ENCODE results near the gene RINT1. TPM values are rescaled to one million over a fixed set of nuclear protein-coding genes. Genes with fewer than 3 reads are reported as not detected.

RINT1 gene
- polyA plus RNA-seq, 1 of the 3 experiments (the other 2 are of a cell fraction) = 13.1 TPM

- Histone ChIP-seq H3K9me2 (no peaks in the 10 kb centered on the region), H3K9me3 (no peaks in the 10 kb centered on the region), H3K27ac (ENCODE audit: low read depth in 2 of 2, low read length in 1 of 2) (no peak overlapping the region), H3K27me3 (ENCODE audit: insufficient read depth) (no peaks in the 10 kb centered on the region), H3K4me3 (ENCODE audit: low read depth in 2 of 2, low read length in 1 of 2) (no peak overlapping the region), H4K20me1 (ENCODE audit: insufficient read depth) (no peaks in the 10 kb centered on the region), H2AFZ (ENCODE audit: low read depth) (no peak overlapping the region), H3K79me2 (ENCODE audit: insufficient read depth) (no peaks in the 10 kb centered on the region), H3K4me1 (ENCODE audit: control insufficient read depth in 1 of 2, insufficient read depth in 2 of 2, low read depth in 1 of 2, low read length in 1 of 2) (no peaks in the 10 kb centered on the region; a peak in 1 of 4 replicates), H3K4me2 (no peak overlapping the region), H3K9ac (no peak overlapping the region), H3F3A (replicated peaks; ENCODE audit: insufficient read depth) (peaks cover 11% of the 10 kb centered on the region), H3K36me3 (replicated peaks in 1 of 2; ENCODE audit: control insufficient read depth in 1 of 2, insufficient read depth in 2 of 2, low read length in 1 of 2) (no peaks in the 10 kb centered on the region)
- TF ChIP-seq USF2 (IDR thresholded peaks at IDR 0.05; ENCODE audit: borderline replicate concordance, low read depth, low read length) (no peak), ELF1 (IDR thresholded peaks at IDR 0.05) (no peak)
- 99% methylated on average over 20 of the region's 39 CpGs for WGBS (ENCODE audit: low lambda C conversion rate)
- no peak for DNase-seq
- ChIA-PET CTCF (no interaction called here), POLR2A (no interaction called here)
These were observed 51.1 kb downstream of the RINT1 start for GRCh38 chr7:105583061-105583460.

GRCh38 chr7:105584165-105584564 is 52.2 kb downstream of the RINT1 start:
- Histone ChIP-seq H3K36me3 (replicated peaks in 1 of 2; ENCODE audit: control insufficient read depth in 1 of 2, insufficient read depth in 2 of 2, low read length in 1 of 2) (no peaks in the 10 kb centered on the region), H2AFZ (ENCODE audit: low read depth) (no peak overlapping the region), H3K27me3 (ENCODE audit: insufficient read depth) (no peaks in the 10 kb centered on the region), H3K27ac (ENCODE audit: low read depth in 2 of 2, low read length in 1 of 2) (no peak overlapping the region), H3K4me1 (ENCODE audit: control insufficient read depth in 1 of 2, insufficient read depth in 2 of 2, low read depth in 1 of 2, low read length in 1 of 2) (peaks cover 0 to 4% of the 10 kb centered on the region in 2 experiments; a peak in 1 of 4 replicates), H3K4me2 (no peak overlapping the region), H3K9me2 (no peaks in the 10 kb centered on the region), H4K20me1 (ENCODE audit: insufficient read depth) (no peaks in the 10 kb centered on the region), H3F3A (replicated peaks; ENCODE audit: insufficient read depth) (peaks cover 6% of the 10 kb centered on the region), H3K9ac (no peak overlapping the region), H3K4me3 (ENCODE audit: low read depth in 2 of 2, low read length in 1 of 2) (no peak overlapping the region), H3K79me2 (ENCODE audit: insufficient read depth) (no peaks in the 10 kb centered on the region), H3K9me3 (no peaks in the 10 kb centered on the region)
- ChIA-PET CTCF (no interaction called here), POLR2A (no interaction called here)
- 78% methylated on average over 5 of the region's 5 CpGs for WGBS (ENCODE audit: low lambda C conversion rate)
- DNase-seq = no peak
- TF ChIP-seq JUND (IDR thresholded peaks at IDR 0.05) (no peak), USF2 (IDR thresholded peaks at IDR 0.05; ENCODE audit: borderline replicate concordance, low read depth, low read length) (no peak), SIN3A (IDR thresholded peaks at IDR 0.05; ENCODE audit: borderline replicate concordance, low read depth, low read length) (no peak), TCF12 (IDR thresholded peaks at IDR 0.05) (no peak), RAD21 (IDR thresholded peaks at IDR 0.05; ENCODE audit: low read length) (no peak)

- no peaks in the 10 kb centered on the region for H3K79me2 ChIP-seq (ENCODE audit: insufficient read depth)
These were observed 54.0 kb downstream of the RINT1 start for GRCh38 chr7:105585850-105586500.

More at GRCh38 chr7:105585850-105586500, 54.0 kb downstream of the RINT1 start:
- no peak overlapping the region for H3K27ac ChIP-seq (ENCODE audit: low read depth in 2 of 2, low read length in 1 of 2)
- POLR2A ChIA-PET = no interaction called here
- no peak for DNase-seq
- no peaks in the 10 kb centered on the region for H3K27me3 ChIP-seq (ENCODE audit: insufficient read depth)
- no peaks in the 10 kb centered on the region for H4K20me1 ChIP-seq (ENCODE audit: insufficient read depth)
- TF ChIP-seq FOXJ3 (CRISPR knock-in tag; IDR thresholded peaks at IDR 0.05) (no peak), REST (IDR thresholded peaks at IDR 0.05; ENCODE audit: low read depth, low read length) (no peak)
- H2AFZ ChIP-seq (ENCODE audit: low read depth) = no peak overlapping the region
- 91% methylated on average over 2 of the region's 2 CpGs for WGBS (ENCODE audit: low lambda C conversion rate)
- peaks cover 4% of the 10 kb centered on the region for H3F3A ChIP-seq (replicated peaks; ENCODE audit: insufficient read depth)
- H3K9me2 ChIP-seq = no peaks in the 10 kb centered on the region
- H3K4me2 ChIP-seq = no peak overlapping the region
- no peaks in the 10 kb centered on the region for H3K36me3 ChIP-seq (replicated peaks in 1 of 2; ENCODE audit: control insufficient read depth in 1 of 2, insufficient read depth in 2 of 2, low read length in 1 of 2)
- H3K4me3 ChIP-seq (ENCODE audit: low read depth in 2 of 2, low read length in 1 of 2) = no peak overlapping the region
- H3K9ac ChIP-seq = no peak overlapping the region
- CTCF ChIA-PET = interaction anchor here (1.0 to 2.3 kb wide), 2 partner anchors 13 to 457 kb away, joined by 3 to 7 read pairs; no protein-coding TSS in a partner anchor
- no peaks in the 10 kb centered on the region for H3K9me3 ChIP-seq
- H3K4me1 ChIP-seq (ENCODE audit: control insufficient read depth in 1 of 2, insufficient read depth in 2 of 2, low read depth in 1 of 2, low read length in 1 of 2) = peaks cover 0 to 6% of the 10 kb centered on the region in 2 experiments; a peak in 1 of 4 replicates
